Right renal pelvis (tissue), 4 donors: ENCODE results near the gene MAPK4. TPM values are rescaled to one million over a fixed set of nuclear protein-coding genes. Genes with fewer than 3 reads are reported as not detected.
"Not testable (repeated sequence)": the region's sequence is repeated elsewhere in the genome, so short reads cannot be mapped to it uniquely, and the experiment has no call there.

Experiments
- DNase-seq, 4 donors: peaks; one replicate each; pipeline ENCODE4 v3.0.0-alpha.2; 2013; ENCODE audit warnings: low read depth in 4 of 4, low spot score in 3 of 4, missing footprints in 1 of 4
- polyA plus RNA-seq, 4 donors: library from polyadenylated mRNA; unstranded; fragments of 120-200 nt; gene quantifications; one replicate each; pipeline ENCODE4 v1.2.1, GENCODE V29; 2013; ENCODE audit not compliant: insufficient read length in 4 of 4

Gene MAPK4
- polyA plus RNA-seq, 4 donors = 8.8 to 10.5 (median 10.1) TPM

GRCh38 chr18:50678651-50679050 is 118.8 kb downstream of the MAPK4 start:
- DNase-seq = no peak

DNA sequence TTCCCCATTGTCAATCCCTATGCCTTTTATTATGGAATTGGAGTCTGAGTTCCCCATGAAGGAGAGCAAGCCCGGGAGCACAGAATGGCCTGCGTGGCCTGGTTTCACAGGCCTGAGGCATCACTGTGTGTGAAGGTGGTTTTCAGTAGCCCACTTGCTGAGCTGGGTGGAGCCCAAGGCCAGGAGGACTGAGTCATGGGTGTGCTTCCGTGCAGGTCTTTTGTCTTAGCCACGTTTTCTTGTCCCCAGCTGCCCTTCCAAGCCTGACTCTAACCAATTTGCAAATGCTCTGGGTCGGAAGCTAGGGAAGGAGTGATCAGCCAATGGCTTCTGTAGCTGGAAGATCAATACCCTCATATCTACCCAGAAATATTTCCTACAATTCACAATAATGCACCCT is 119.2 kb downstream of the MAPK4 start:
- DNase-seq = no peak

GRCh38 chr18:50679656-50680055 is 119.8 kb downstream of the MAPK4 start:
- no peak for DNase-seq

- DNase-seq = no peak
These were observed 121.1 kb downstream of the MAPK4 start for GRCh38 chr18:50680966-50681365.

- DNase-seq = no peak
These were observed 123.0 kb downstream of the MAPK4 start for GRCh38 chr18:50682852-50683251.

- DNase-seq = no peak
These were observed 126.5 kb downstream of the MAPK4 start for GRCh38 chr18:50686409-50686808.

GRCh38 chr18:50687491-50687890 is 127.6 kb downstream of the MAPK4 start:
- DNase-seq = no peak

DNA sequence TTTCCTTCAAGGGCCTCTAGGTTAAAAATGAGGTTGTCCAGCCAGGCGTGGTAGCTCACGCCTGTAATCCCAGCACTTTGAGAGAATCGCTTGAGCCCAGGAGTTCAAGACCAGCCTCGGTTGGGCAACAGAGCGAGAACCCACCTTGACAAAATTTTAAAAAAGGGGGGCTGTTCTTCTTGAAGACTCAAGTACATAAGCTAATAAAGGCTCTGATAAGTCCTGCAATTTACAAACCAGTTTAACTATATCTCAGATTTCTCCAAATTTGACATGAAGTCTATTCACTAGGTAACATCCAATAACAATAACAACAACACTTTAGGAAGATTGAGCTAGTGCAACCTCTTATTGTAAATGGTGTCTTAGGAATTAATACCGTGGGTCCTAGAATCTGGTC is 129.7 kb downstream of the MAPK4 start:
- no peak for DNase-seq

GRCh38 chr18:50694147-50694546 is 134.3 kb downstream of the MAPK4 start:
- DNase-seq = no peak

GRCh38 chr18:50695431-50696176 is 135.7 kb downstream of the MAPK4 start:
- no peak for DNase-seq

DNA sequence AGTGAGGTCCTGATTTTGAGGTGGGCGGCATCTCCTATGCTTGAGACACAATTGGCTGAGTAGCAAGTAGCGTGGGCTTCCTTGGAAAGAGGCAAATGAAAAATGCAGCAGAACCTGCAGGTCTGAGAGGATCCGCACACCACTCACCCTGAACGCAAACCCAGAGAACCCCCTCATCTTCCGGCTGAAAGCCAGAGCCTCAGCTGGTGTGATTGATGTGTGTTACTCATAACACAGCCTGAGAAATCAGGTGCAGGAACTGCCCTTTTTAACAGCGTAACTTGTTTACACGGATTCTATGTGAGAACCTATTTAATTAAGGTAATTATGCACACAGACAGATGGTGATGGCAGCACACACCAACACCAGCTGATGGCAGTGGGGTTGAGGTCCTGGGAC is 136.5 kb downstream of the MAPK4 start:
- no peak for DNase-seq

DNA sequence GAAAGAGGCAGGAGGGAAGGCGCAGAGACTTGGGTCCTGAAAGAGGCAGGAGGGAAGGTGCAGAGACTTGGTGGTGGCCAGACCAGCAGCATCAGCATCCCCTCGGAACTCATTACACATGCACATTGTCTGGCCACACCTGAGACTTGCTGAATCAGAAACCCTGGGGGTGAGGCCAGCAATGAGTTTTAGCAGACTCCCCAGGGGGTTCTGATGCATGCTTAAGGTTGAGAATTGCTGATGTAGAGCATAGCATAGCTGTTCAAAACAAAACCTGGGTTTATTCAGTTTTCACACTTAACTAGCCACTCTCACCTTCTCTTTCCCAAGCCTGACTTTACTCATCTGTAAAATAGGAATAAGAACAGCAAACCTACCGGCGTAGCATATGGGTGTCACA is 137.0 kb downstream of the MAPK4 start:
- DNase-seq = no peak

GRCh38 chr18:50697509-50697908 is 137.6 kb downstream of the MAPK4 start:
- no peak for DNase-seq

DNA sequence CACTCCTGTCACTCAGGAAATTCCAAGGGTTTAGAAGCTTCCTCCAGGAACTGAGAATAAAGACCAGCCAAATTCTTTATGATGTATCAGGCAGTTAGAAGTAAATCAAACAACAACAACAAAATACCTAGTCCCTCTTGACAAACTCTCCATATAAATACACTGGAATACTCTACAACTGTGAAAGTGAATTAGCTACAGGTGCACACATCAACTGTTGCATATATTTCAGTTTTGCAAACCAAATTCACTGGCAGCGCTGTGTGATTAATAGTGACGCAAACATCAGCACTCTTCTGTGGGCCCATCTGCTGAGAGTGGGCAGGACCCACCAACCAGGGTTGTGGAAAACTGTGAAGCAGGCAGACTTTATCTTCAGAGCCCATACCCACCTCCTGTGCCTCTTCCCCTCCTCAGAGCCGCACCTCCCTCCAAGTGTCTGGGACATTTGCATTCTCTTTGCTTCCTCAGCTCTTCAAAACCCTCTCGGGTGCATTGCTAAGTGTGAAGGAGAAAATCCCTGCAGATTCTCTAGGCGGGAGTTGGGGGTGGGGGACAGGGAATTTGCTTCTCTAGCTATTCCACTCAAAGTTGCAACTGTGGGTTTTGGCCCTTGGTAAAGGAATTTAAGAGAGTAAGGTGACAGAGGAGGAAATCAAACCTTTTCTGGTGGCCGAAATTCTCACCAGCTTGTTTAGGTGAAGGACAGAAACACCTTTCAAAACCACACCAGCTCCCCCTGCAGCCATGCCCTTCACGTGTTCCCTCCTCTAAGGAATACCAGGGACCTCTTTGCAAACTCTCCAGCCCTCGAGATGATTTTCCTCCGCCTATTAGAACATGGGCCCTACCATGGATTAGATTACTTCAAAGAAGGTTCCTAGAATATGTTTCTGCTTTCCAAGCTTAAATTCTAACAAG is 140.6 kb downstream of the MAPK4 start:
- no peak for DNase-seq

GRCh38 chr18:50704357-50704940 is 144.6 kb downstream of the MAPK4 start:
- no peak for DNase-seq

DNA sequence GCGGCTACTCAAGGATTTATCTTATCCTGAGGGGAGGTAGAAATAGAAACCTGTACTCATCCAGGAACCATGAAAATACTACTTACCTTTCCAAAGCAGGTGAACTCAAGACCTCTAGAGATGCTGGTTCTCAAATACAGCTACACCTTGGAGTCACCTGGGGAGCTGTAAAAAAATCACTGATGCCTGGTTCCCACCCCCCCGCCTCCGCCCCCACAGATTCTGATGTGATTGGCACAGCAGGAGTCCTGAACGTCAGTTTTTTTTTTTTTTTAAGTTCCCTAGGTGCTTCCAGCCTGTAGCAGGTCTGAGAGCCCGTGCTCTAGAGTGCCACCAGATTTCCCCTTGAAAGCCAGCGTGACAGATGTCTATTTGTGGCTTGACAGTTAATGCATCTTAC is 146.3 kb downstream of the MAPK4 start:
- DNase-seq = no peak

DNA sequence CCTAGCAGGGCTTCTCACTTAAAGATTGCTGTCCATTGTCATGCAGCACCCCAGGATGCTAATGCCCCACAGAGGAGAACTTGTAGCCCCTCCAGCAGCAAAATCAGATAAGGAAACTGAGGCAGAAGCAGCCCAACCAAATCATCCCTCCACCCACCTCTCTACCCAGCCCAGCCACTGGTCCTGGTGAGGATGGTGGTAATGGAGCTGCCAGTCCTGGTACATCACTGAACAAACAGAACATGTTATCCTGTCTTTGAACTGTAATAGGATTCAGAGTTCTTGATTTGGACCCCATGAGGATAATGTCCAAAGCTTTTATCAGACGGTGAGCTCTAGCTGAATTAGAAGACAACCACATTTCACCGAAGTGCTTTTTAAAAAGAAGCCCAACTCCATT is 146.8 kb downstream of the MAPK4 start:
- no peak for DNase-seq

DNA sequence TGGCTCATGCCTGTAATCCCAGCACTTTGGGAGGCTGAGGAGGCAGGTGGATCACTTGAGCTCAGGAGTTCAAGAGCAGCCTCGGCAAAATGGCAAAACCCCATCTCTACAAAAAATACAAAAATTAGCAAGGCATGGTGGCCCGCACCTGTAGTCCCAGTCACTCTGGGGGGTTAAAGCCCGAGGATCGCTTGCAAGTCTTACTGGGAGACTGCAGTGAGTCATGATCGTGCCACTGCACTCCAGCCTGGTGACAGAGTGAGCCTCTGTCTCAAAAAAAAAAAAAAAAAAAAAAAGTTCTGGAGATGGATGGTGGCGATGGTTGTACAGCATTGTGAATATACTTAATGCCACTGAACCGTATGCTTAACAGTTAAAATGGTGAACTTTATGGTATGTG is 147.4 kb downstream of the MAPK4 start:
- DNase-seq = not testable (repeated sequence)

DNA sequence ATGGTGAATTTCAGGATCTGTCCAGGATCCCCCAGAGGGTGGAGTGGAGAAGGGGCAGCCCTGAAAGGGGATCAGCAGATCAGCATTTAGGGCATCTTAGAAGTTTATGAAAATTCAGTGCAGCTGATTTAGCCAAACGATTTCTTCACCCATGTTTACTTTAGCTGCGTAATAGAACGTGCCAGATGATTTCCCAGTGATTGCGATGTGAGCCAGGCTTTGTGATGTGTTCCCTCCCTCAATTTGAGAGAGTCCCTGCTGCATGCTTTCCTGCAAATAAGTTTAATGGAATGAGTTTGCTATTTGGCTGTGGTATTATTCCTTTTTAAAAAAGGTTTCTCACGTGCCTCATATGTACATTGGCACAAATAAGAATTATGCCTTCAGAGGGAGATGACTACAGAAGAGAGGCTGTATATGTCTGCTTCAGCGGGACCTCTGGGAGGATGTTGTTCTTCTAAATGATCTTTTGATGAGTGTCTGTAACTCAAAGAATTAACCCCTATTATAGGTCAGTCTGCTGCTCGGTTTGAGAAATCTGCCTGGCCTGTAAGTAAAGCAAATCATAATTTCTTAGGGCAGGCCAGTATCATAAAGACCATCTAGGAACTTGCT is 148.1 kb downstream of the MAPK4 start:
- DNase-seq = no peak

DNA sequence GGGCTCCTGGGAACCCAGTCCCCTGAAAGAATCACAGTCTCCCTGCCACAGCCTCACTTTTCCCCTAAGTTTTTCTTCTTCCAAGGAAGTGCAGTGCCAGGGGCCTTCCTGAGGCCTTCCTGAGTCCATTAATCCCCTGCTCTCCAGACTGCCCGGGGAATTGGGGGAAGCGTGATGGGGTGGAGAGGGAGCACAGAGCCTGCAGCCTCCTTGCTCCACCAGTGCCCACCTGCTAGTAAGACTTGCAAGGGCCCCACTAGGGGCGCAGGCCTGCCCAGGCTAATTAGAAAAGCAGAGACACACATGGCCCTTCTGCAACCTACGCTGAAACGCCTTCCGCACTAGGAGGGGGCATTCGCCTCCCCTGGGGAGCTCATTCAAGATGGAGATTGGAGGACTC is 149.3 kb downstream of the MAPK4 start:
- DNase-seq = no peak

- DNase-seq = no peak
These were observed 151.5 kb downstream of the MAPK4 start for GRCh38 chr18:50711386-50711785.
